H9 (cell line): ENCODE data around the gene C6orf52. TPM values are rescaled to one million over a fixed set of nuclear protein-coding genes. Genes with fewer than 3 reads are reported as not detected.

Experiments used
- DNase-seq: peaks from one replicate; pipeline ENCODE4 v3.0.0-alpha.2; 2017
- H2AFZ ChIP-seq: one replicate; pipeline ENCODE4 v1.6.1; 2013; ENCODE audit warnings: mild to moderate bottlenecking, low read length, control low read depth, moderate library complexity
- H2AK5ac ChIP-seq: 2 replicates; pipeline ENCODE4 v1.6.1; 2013; ENCODE audit warnings: low read length, control low read depth, mixed read lengths; ENCODE audit not compliant: insufficient read length
- H2BK120ac ChIP-seq: one replicate; pipeline ENCODE4 v1.6.1; 2013; ENCODE audit warnings: low read depth, mild to moderate bottlenecking, low read length, control low read depth, inconsistent platforms; ENCODE audit not compliant: poor library complexity, severe bottlenecking
- H2BK12ac ChIP-seq: 2 replicates; pipeline ENCODE4 v1.6.1; 2013; ENCODE audit warnings: low read length, control low read depth, mixed read lengths, low read depth; ENCODE audit not compliant: insufficient read length
- H2BK15ac ChIP-seq: 2 replicates; pipeline ENCODE4 v1.6.1; 2013; ENCODE audit warnings: low read depth, low read length, control low read depth
- H2BK20ac ChIP-seq: one replicate; pipeline ENCODE4 v1.6.1; 2013; ENCODE audit warnings: low read depth, mild to moderate bottlenecking, low read length, control low read depth, inconsistent platforms; ENCODE audit not compliant: poor library complexity, severe bottlenecking
- H2BK5ac ChIP-seq: 2 replicates; pipeline ENCODE4 v1.6.1; 2013; ENCODE audit warnings: low read length, control low read depth, mixed read lengths; ENCODE audit not compliant: insufficient read length
- H3K14ac ChIP-seq: 2 replicates; pipeline ENCODE4 v1.6.1; 2013; ENCODE audit warnings: low read length, control low read depth; ENCODE audit not compliant: insufficient read depth
- H3K18ac ChIP-seq: 2 replicates; pipeline ENCODE4 v1.6.1; 2013; ENCODE audit warnings: low read depth, mild to moderate bottlenecking, mixed read lengths, low read length, control low read depth; ENCODE audit not compliant: insufficient read length
- H3K23ac ChIP-seq: 2 replicates; pipeline ENCODE4 v1.6.1; 2013; ENCODE audit warnings: low read length, control low read depth, mixed read lengths, low read depth; ENCODE audit not compliant: insufficient read length
- H3K23me2 ChIP-seq: 2 replicates; pipeline ENCODE4 v1.6.1; 2013; ENCODE audit warnings: low read depth, mild to moderate bottlenecking, mixed read lengths, low read length, control low read depth; ENCODE audit not compliant: insufficient read length, poor library complexity, severe bottlenecking
- H3K27ac ChIP-seq: 2 replicates; pipeline ENCODE4 v1.5.1; 2013; ENCODE audit warnings: low read length, control low read depth, mixed read lengths, low read depth; ENCODE audit not compliant: insufficient read length
- H3K27me3 ChIP-seq: 2 replicates; pipeline ENCODE4 v1.6.1; 2013; ENCODE audit warnings: low read length, control low read depth, inconsistent platforms; ENCODE audit not compliant: insufficient read depth
- H3K4ac ChIP-seq: 2 replicates; pipeline ENCODE4 v1.6.1; 2013; ENCODE audit warnings: low read depth, mild to moderate bottlenecking, control low read depth, inconsistent platforms, low read length, moderate library complexity
- H3K4me1 ChIP-seq: 2 replicates; pipeline ENCODE4 v1.6.1; 2013; ENCODE audit warnings: low read length, control low read depth, inconsistent platforms; ENCODE audit not compliant: insufficient read depth
- H3K4me2 ChIP-seq: 2 replicates; pipeline ENCODE4 v1.6.1; 2013; ENCODE audit warnings: low read length, control low read depth, mixed read lengths; ENCODE audit not compliant: insufficient read length, insufficient read depth
- H3K56ac ChIP-seq: 2 replicates; pipeline ENCODE4 v1.6.1; 2013; ENCODE audit warnings: low read depth, mild to moderate bottlenecking, mixed read lengths, low read length, control low read depth; ENCODE audit not compliant: insufficient read length
- H3K79me1 ChIP-seq: 2 replicates; pipeline ENCODE4 v1.6.1; 2013; ENCODE audit warnings: low read depth, mild to moderate bottlenecking, moderate library complexity, low read length, control low read depth, inconsistent platforms; ENCODE audit not compliant: insufficient read depth, poor library complexity, severe bottlenecking
- H3K79me2 ChIP-seq: 2 replicates; pipeline ENCODE4 v1.6.1; 2013; ENCODE audit warnings: low read length, control low read depth, inconsistent platforms; ENCODE audit not compliant: insufficient read depth
- H3K9ac ChIP-seq: 2 replicates; pipeline ENCODE4 v1.6.1; 2013; ENCODE audit warnings: low read length, control low read depth, mixed read lengths; ENCODE audit not compliant: insufficient read length; ENCODE audit errors: extremely low read depth
- H3K9me3 ChIP-seq: one replicate; pipeline ENCODE4 v1.6.1; 2013; ENCODE audit warnings: low read depth, low read length, inconsistent platforms; ENCODE audit not compliant: control insufficient read depth
- H3T11ph ChIP-seq: one replicate; pipeline ENCODE4 v1.6.1; 2013; ENCODE audit warnings: mild to moderate bottlenecking, low read length, control low read depth, inconsistent platforms
- H4K20me1 ChIP-seq: one replicate; pipeline ENCODE4 v1.6.1; 2013; ENCODE audit not compliant: control insufficient read depth, insufficient read length, insufficient read depth
- H4K5ac ChIP-seq: 2 replicates; pipeline ENCODE4 v1.6.1; 2013; ENCODE audit warnings: low read depth, mild to moderate bottlenecking, mixed read lengths, low read length, control low read depth; ENCODE audit not compliant: insufficient read length
- H4K8ac ChIP-seq: replicated peaks from 2 replicates; pipeline ENCODE4 v1.6.1; 2013; ENCODE audit warnings: low read length, control low read depth, mixed read lengths, low read depth; ENCODE audit not compliant: insufficient read length
- H4K91ac ChIP-seq: 2 replicates; pipeline ENCODE4 v1.6.1; 2013; ENCODE audit warnings: low read depth, mild to moderate bottlenecking, moderate library complexity, mixed read lengths, low read length, control low read depth; ENCODE audit not compliant: insufficient read length
- H3K27ac Mint-ChIP-seq, 3 experiments: 2 replicates in 2 of 3; 3 replicates in 1 of 3; pipeline ENCODE4 v1.8.0; 2020 to 2021; ENCODE audit warnings: mixed read lengths in 3 of 3, mild to moderate bottlenecking in 1 of 3, moderate library complexity in 1 of 3
- H3K27me3 Mint-ChIP-seq: 2 replicates; pipeline ENCODE4 v1.8.0; 2021; ENCODE audit warnings: low read depth, mild to moderate bottlenecking, moderate library complexity, mixed read lengths
- H3K36me3 Mint-ChIP-seq, 3 experiments: 2 replicates in 2 of 3; 3 replicates in 1 of 3; pipeline ENCODE4 v1.8.0; 2020 to 2021; ENCODE audit warnings: low read depth in 3 of 3, mixed read lengths in 3 of 3; ENCODE audit not compliant: insufficient read depth in 1 of 3
- H3K4me1 Mint-ChIP-seq, 2 experiments: 2 replicates each; pipeline ENCODE4 v1.8.0; 2020; ENCODE audit warnings: mixed read lengths in 2 of 2
- H3K4me3 Mint-ChIP-seq, 2 experiments: 2 replicates in 1 of 2; 3 replicates in 1 of 2; pipeline ENCODE4 v1.8.0; 2020 to 2021; ENCODE audit warnings: mild to moderate bottlenecking in 2 of 2, mixed read lengths in 2 of 2, moderate library complexity in 1 of 2
- H3K9me3 Mint-ChIP-seq, 2 experiments: 2 replicates in 1 of 2; 3 replicates in 1 of 2; pipeline ENCODE4 v1.8.0; 2020; ENCODE audit warnings: mild to moderate bottlenecking in 2 of 2, mixed read lengths in 2 of 2, moderate library complexity in 1 of 2
- CTCF ChIP-seq: fragments of 200-600 bp; sonication (generic); conservative IDR thresholded peaks from 3 replicates; pipeline ENCODE4 v1.8.0; 2021; ENCODE audit warnings: antibody characterized with exemption, mild to moderate bottlenecking
- WGBS: extraction: QIAGEN DNeasy Blood & Tissue Kit; methylation state at CpG from one replicate; pipeline ENCODE4 v1.1.7; 2013; ENCODE audit warnings: missing lambda C conversion rate, low lambda C conversion rate, mixed read lengths; ENCODE audit not compliant: insufficient read length; ENCODE audit errors: extremely low coverage; 5-methylcytosine and 5-hydroxymethylcytosine counted together
- total RNA-seq: library from RNA; stranded (reverse); gene quantifications from 2 replicates; pipeline ENCODE4 v1.2.1, GENCODE V29; 2021

Gene C6orf52
- total RNA-seq, 1 experiment from 2014 or later, result 1.8 TPM

DNA sequence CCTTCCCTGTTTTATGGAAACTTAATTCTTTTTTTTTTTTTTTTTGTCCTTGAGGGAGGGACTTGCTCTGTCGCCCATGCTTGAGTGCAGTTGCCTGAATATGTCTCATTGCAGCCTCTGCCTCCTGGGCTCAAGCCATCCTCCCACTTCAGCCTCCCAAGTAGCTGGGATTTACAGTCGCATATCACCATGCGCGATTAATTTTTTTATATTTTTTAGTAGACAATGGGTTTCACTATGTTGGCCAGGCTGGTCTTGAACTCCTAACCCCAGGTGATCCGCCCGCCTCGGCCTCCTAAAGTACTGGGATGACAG lies 29.1 kb upstream of the C6orf52 start:
- H3K4me2 ChIP-seq, result peak overlapping the region; percentile 76
- peak overlapping the region; percentile 82 for H3K27ac ChIP-seq
- H4K8ac ChIP-seq, result no peak overlapping the region
- no peak overlapping the region for H3K4ac ChIP-seq
- peak overlapping the region; percentile 98 to 99 (median 99) for H3K27ac Mint-ChIP-seq
- DNase-seq, result no peak
- H4K20me1 ChIP-seq, result no peaks in the 10 kb centered on the region
- peaks cover 3% of the 10 kb centered on the region in 2 experiments; a peak in 3 of 5 replicates for H3K9me3 Mint-ChIP-seq
- no peak overlapping the region for H3K56ac ChIP-seq
- no peaks in the 10 kb centered on the region for H3K9me3 ChIP-seq
- no peak overlapping the region for H2AK5ac ChIP-seq
- no peak overlapping the region for H3K23ac ChIP-seq
- H3K4me1 ChIP-seq, result 0 out of 2 replicates have a peak, but pooled peaks cover 2% of the 10 kb centered on the region
- no peaks in the 10 kb centered on the region for H3K27me3 ChIP-seq
- WGBS, result no CpG with 5 or more reads among the region's 7 CpGs
- H2AFZ ChIP-seq, result no peak overlapping the region
- no peak overlapping the region for H2BK15ac ChIP-seq
- no peak overlapping the region for H4K5ac ChIP-seq
- no peaks in the 10 kb centered on the region for H3K79me2 ChIP-seq
- no peak overlapping the region for H2BK5ac ChIP-seq
- no peak overlapping the region for H3T11ph ChIP-seq
- no peak overlapping the region for H2BK120ac ChIP-seq
- no peak overlapping the region for H4K91ac ChIP-seq
- H3K79me1 ChIP-seq, result no peaks in the 10 kb centered on the region
- H3K4me1 Mint-ChIP-seq, result peaks cover 19 to 23% of the 10 kb centered on the region in 2 experiments
- H3K14ac ChIP-seq, result no peak overlapping the region
- peak overlapping the region; percentile 90 to 96 for H3K4me3 Mint-ChIP-seq
- no peak for TF ChIP-seq CTCF
- H3K23me2 ChIP-seq, result peaks cover 9% of the 10 kb centered on the region
- H3K9ac ChIP-seq, result peak overlapping the region; percentile 95
- no peaks in the 10 kb centered on the region; the same call in 1 of the 2 replicates for H3K27me3 Mint-ChIP-seq
- no peak overlapping the region for H2BK12ac ChIP-seq
- H3K18ac ChIP-seq, result no peak overlapping the region
- H2BK20ac ChIP-seq, result no peak overlapping the region
- H3K36me3 Mint-ChIP-seq, result peaks cover 10 to 44% (median 38%) of the 10 kb centered on the region in 3 experiments
